Astrocyte (in vitro differentiated cells and primary cell): Measurements from ENCODE around the gene THY1. TPM values are rescaled to one million over a fixed set of nuclear protein-coding genes. Genes with fewer than 3 reads are reported as not detected.

Source experiments
- DNase-seq: peaks from one replicate; pipeline ENCODE4 v3.0.0-alpha.2; 2010; ENCODE audit warnings: low read depth
- FAIRE-seq: peaks from 2 replicates; lab custom pipeline; 2011; peaks lifted over from hg19 to GRCh38; lab: Jason Lieb, UNC
- H2AFZ ChIP-seq: 2 replicates; pipeline ENCODE4 v1.6.0; 2012; ENCODE audit warnings: low read depth, low read length, inconsistent platforms
- H3K27ac ChIP-seq: 2 replicates; pipeline ENCODE4 v1.5.1; 2011; ENCODE audit warnings: low read depth, low read length, inconsistent platforms
- H3K27me3 ChIP-seq: 2 replicates; pipeline ENCODE4 v1.6.0; 2011; ENCODE audit warnings: low read length, inconsistent platforms; ENCODE audit not compliant: insufficient read depth
- H3K36me3 ChIP-seq: 2 replicates; pipeline ENCODE4 v1.5.1; 2011; ENCODE audit warnings: low read length, inconsistent platforms; ENCODE audit not compliant: insufficient read depth
- H3K4me1 ChIP-seq: 2 replicates; pipeline ENCODE4 v1.5.1; 2011; ENCODE audit warnings: low read length, inconsistent platforms; ENCODE audit not compliant: insufficient read depth
- H3K4me2 ChIP-seq: 2 replicates; pipeline ENCODE4 v1.6.0; 2012; ENCODE audit warnings: low read length, inconsistent platforms
- H3K4me3 ChIP-seq: 2 replicates; pipeline ENCODE4 v1.5.1; 2011; ENCODE audit warnings: low read depth, mild to moderate bottlenecking, low read length, inconsistent platforms; ENCODE audit not compliant: insufficient read depth
- H3K79me2 ChIP-seq: 2 replicates; pipeline ENCODE4 v1.6.0; 2012; ENCODE audit warnings: mild to moderate bottlenecking, low read length, inconsistent platforms; ENCODE audit not compliant: insufficient read depth
- H3K9ac ChIP-seq: 2 replicates; pipeline ENCODE4 v1.6.0; 2012; ENCODE audit warnings: mild to moderate bottlenecking, low read length, inconsistent platforms
- H3K9me3 ChIP-seq: 2 replicates; pipeline ENCODE4 v1.5.1; 2012; ENCODE audit warnings: low read depth, mild to moderate bottlenecking, low read length, inconsistent platforms; ENCODE audit not compliant: insufficient read depth
- H4K20me1 ChIP-seq: 2 replicates; pipeline ENCODE4 v1.6.0; 2012; ENCODE audit warnings: low read length, inconsistent platforms; ENCODE audit not compliant: insufficient read depth
- H3K27ac Mint-ChIP-seq: one replicate; pipeline ENCODE4 v1.8.0; 2021; ENCODE audit warnings: mild to moderate bottlenecking, mixed read lengths; ENCODE audit not compliant: unreplicated experiment
- H3K27me3 Mint-ChIP-seq: one replicate; pipeline ENCODE4 v1.8.0; 2021; ENCODE audit warnings: low read depth, mixed read lengths; ENCODE audit not compliant: unreplicated experiment
- H3K36me3 Mint-ChIP-seq: one replicate; pipeline ENCODE4 v1.8.0; 2021; ENCODE audit warnings: low read depth, mixed read lengths; ENCODE audit not compliant: unreplicated experiment
- H3K4me1 Mint-ChIP-seq: one replicate; pipeline ENCODE4 v1.8.0; 2021; ENCODE audit warnings: low read depth, mixed read lengths; ENCODE audit not compliant: unreplicated experiment
- H3K4me3 Mint-ChIP-seq: one replicate; pipeline ENCODE4 v1.8.0; 2021; ENCODE audit warnings: mild to moderate bottlenecking, moderate library complexity, mixed read lengths; ENCODE audit not compliant: unreplicated experiment
- H3K9me3 Mint-ChIP-seq: one replicate; pipeline ENCODE4 v1.8.0; 2021; ENCODE audit warnings: mild to moderate bottlenecking, mixed read lengths; ENCODE audit not compliant: unreplicated experiment
- EZH2 ChIP-seq: IDR thresholded peaks from 2 replicates; pipeline ENCODE4 v1.6.1; 2012; ENCODE audit warnings: mild to moderate bottlenecking, low read length, inconsistent platforms; ENCODE audit not compliant: insufficient read depth
- total RNA-seq: library from RNA; stranded (reverse); gene quantifications from 2 replicates; pipeline ENCODE4 v1.2.1, GENCODE V29; 2021
- TF ChIP-seq, protein P1 (sequence below): IDR thresholded peaks from 2 replicates; pipeline ENCODE4 v1.5.1; 2011; ENCODE audit warnings: low read depth, mild to moderate bottlenecking, inconsistent platforms, low read length, moderate library complexity; ENCODE audit not compliant: insufficient read depth

The THY1 gene
- total RNA-seq, 1 donor from 2014 or later, result 104 TPM

DNA sequence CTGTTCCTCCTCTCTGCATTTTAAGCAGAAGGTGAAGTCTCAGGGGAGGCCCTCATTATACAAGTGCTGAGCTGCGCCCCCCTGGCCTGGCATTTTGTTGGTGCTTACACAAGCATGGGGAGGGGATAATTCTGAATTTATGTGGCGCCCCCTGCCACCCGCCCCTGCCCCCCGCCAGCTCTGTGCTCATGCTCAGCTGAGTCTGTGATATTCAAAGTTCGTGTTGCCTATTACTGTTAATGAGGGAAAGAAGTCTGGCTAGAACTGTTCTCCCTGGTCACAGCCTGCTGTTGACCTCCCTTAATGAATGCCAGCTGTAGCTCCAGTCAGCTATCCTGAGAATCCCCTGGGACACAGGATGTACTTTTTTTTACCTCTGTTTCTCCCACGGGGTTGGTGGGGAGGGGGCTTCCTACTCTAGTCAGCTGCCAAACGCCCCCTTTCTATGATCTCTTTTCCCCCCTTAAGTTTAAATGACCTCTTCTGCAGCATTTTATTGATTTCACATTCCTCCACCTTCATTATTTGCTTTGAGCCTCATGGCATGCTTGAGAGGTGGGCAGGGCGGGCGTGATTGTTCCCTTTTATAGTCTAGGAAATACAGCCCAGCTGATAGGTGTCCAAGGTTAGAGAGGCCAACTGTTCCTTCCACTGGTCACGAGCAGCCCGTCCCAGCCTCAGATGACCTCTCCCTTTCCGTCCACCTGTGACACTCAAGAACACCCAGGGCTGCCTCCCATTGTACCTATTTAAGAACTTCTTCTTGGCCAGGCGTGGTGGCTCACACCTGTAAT, 53.6 kb downstream of the THY1 start:
- no peaks in the 10 kb centered on the region for H3K9me3 ChIP-seq
- H3K4me3 ChIP-seq, result no peak overlapping the region
- H2AFZ ChIP-seq, result no peak overlapping the region
- no peaks in the 10 kb centered on the region for H3K79me2 ChIP-seq
- no peak overlapping the region for H3K9ac ChIP-seq
- H3K27ac Mint-ChIP-seq, result no peak overlapping the region
- TF ChIP-seq EZH2, result no peak
- TF ChIP-seq, protein P1, sequence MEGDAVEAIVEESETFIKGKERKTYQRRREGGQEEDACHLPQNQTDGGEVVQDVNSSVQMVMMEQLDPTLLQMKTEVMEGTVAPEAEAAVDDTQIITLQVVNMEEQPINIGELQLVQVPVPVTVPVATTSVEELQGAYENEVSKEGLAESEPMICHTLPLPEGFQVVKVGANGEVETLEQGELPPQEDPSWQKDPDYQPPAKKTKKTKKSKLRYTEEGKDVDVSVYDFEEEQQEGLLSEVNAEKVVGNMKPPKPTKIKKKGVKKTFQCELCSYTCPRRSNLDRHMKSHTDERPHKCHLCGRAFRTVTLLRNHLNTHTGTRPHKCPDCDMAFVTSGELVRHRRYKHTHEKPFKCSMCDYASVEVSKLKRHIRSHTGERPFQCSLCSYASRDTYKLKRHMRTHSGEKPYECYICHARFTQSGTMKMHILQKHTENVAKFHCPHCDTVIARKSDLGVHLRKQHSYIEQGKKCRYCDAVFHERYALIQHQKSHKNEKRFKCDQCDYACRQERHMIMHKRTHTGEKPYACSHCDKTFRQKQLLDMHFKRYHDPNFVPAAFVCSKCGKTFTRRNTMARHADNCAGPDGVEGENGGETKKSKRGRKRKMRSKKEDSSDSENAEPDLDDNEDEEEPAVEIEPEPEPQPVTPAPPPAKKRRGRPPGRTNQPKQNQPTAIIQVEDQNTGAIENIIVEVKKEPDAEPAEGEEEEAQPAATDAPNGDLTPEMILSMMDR, result no peak
- no peaks in the 10 kb centered on the region for H3K36me3 ChIP-seq
- peaks cover 21% of the 10 kb centered on the region for H3K4me1 Mint-ChIP-seq
- FAIRE-seq (no peak), DNase-seq (no peak)
- no peaks in the 10 kb centered on the region for H4K20me1 ChIP-seq
- no peaks in the 10 kb centered on the region for H3K9me3 Mint-ChIP-seq
- H3K27me3 ChIP-seq, result peaks cover 11% of the 10 kb centered on the region
- H3K27me3 Mint-ChIP-seq, result peaks cover 13% of the 10 kb centered on the region
- no peak overlapping the region for H3K27ac ChIP-seq
- no peak overlapping the region for H3K4me2 ChIP-seq
- no peaks in the 10 kb centered on the region for H3K36me3 Mint-ChIP-seq
- no peak overlapping the region for H3K4me3 Mint-ChIP-seq
- peaks cover 10% of the 10 kb centered on the region for H3K4me1 ChIP-seq

DNA sequence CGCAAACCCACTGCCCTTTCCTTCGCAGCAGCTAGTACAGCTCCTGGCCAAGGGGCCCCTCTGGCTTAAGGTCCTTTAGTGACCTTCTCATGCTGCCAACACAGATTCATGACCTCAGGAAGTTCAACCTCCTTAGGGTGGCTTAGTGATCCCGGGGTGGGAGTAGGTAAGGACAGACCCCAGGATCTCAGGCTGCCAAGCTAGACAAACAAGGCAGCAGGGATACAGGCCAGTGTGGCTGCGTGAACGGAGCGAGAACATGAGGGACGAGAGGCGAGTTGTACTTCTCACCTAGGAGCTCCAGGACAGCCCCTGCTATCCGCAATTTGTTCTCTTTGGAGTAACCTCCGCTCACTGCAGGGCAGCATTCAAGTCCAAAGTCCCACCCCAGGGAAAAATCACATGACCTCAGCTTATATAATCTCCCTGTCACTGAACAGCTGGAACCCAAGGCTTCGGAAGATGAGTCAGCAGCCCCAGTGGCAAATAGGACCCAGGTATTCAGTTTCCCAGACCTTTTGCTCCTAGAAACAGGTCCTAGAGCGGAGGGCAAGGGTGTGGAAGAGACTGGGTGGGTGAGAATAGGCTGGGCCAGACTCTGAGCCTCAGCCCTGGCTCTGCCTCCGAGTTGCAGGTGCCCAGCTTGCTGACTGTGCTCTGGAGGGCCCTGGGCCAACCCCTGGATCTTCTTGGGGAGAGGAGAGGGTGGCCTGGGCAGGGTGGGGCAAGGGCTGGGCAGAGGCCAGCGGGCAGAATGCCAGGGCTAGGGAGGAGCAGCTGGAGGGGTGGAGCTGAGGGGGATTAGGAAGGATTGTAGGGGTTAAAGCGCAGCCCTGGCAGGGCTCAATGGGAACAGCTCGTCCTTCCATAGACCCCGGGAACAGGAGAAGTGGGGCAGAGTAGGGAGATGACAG, 54.6 kb downstream of the THY1 start:
- no peak for FAIRE-seq
- Mint-ChIP-seq H3K9me3 (no peaks in the 10 kb centered on the region), H3K36me3 (no peaks in the 10 kb centered on the region), H3K27me3 (peaks cover 13% of the 10 kb centered on the region), H3K4me3 (no peak overlapping the region), H3K27ac (no peak overlapping the region), H3K4me1 (peaks cover 18% of the 10 kb centered on the region)
- Histone ChIP-seq H3K27ac (no peak overlapping the region), H3K27me3 (peaks cover 11% of the 10 kb centered on the region), H3K9me3 (no peaks in the 10 kb centered on the region), H3K4me2 (no peak overlapping the region), H4K20me1 (no peaks in the 10 kb centered on the region), H3K36me3 (no peaks in the 10 kb centered on the region), H3K9ac (no peak overlapping the region), H2AFZ (no peak overlapping the region), H3K4me3 (no peak overlapping the region), H3K79me2 (no peaks in the 10 kb centered on the region), H3K4me1 (peaks cover 10% of the 10 kb centered on the region)
- TF ChIP-seq, protein P1, result no peak
- no peak for TF ChIP-seq EZH2
- no peak for DNase-seq
